ENCODE measurements around the gene FBXO28. TPM values are rescaled to one million over a fixed set of nuclear protein-coding genes. Genes with fewer than 3 reads are reported as not detected.
"Not testable (repeated sequence)": the region's sequence is repeated elsewhere in the genome, so short reads cannot be mapped to it uniquely, and the experiment has no call there.

The FBXO28 gene, protein sequence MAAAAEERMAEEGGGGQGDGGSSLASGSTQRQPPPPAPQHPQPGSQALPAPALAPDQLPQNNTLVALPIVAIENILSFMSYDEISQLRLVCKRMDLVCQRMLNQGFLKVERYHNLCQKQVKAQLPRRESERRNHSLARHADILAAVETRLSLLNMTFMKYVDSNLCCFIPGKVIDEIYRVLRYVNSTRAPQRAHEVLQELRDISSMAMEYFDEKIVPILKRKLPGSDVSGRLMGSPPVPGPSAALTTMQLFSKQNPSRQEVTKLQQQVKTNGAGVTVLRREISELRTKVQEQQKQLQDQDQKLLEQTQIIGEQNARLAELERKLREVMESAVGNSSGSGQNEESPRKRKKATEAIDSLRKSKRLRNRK
- polyA plus RNA-seq (2014; cell fraction: cytosol; rRNA removed), result 18.0 and 20.3 TPM in 2 replicates
- 13.9 and 26.4 TPM in 2 replicates for polyA plus RNA-seq (2014; cell fraction: nucleus; rRNA removed)

DNA sequence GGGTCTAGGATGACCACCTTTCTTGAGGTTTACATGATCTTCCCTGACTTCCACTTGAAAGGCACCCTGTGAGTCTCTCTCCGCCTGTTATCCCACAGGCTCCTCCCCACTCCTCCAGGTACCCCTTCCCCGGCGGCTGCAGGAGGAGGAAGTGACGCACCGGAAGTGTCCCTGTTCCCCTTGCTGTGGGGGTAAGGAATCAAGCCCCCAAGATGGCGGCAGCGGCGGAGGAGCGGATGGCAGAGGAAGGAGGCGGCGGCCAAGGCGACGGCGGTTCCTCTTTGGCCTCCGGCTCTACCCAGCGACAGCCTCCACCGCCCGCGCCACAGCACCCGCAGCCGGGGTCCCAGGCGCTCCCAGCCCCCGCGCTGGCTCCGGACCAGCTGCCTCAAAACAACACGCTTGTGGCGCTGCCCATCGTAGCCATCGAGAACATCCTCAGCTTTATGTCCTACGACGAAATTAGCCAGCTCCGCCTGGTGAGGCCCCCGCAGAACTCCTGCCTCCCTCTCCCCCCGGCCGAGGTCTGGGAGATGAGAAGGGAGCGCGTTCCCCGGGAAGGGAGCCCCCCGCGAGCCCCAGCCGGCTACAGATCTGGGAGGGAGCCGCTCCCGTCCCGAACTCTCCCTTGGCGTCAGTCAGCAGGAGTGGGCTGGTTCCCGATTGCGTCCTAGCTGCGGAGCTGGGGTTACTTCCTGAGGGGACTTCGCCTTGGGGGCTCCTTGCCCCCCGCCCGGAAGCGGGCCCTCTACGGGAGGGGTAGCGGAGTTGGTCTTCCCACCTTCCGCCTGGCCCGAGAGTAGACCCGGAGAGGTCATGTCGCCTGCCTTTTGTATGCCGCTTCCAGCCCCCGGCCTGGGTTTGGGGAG, at the start of gene FBXO28:
TSS of gene FBXO28 (plus strand) at position 194 of the 869 bp plus-strand sequence. CDS start at position 213, 19 bp downstream.
- DNase-seq (ENCODE audit: low spot score), result peak; percentile 96

DNA sequence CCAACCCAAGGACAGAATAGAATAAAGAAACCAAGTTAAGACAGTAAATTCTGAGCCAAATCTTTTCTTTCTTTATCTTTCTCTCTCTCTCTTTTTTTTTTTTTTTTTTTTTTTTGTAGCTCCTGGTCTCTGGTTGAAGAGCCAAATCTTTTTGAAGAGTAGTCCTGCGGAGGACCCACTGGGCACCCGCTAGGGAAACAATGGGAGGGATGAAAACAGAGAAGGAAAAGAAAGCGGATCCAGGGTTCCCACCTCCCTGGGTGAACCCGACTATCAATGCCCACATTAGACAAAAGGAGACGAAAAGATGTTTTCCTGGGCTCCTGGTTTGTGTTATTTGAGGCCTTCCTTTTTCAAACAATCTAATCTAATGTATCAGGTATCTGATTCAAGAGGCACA, 49.8 kb upstream of the FBXO28 start:
- no peak for DNase-seq (ENCODE audit: low spot score)

DNA sequence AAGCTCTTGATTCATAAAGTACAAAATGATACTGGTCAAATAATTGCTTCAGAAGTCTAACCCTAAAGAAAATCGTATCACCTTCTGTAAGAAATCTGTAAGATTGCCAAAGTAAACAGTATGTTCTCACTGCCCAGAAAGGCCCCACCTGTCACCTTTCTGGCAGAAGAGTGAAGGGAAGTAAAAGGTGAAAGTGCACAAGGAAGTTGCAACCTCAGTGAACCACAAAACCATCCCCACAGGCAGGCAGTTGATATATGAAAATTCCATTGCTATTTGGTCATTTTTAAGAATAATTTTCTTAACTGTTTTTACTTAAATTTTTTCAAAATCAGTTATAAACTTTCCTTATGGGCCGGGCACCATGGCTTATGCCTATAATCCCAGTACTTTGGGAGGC, 48.5 kb upstream of the FBXO28 start:
- DNase-seq (ENCODE audit: low spot score), result no peak

DNA sequence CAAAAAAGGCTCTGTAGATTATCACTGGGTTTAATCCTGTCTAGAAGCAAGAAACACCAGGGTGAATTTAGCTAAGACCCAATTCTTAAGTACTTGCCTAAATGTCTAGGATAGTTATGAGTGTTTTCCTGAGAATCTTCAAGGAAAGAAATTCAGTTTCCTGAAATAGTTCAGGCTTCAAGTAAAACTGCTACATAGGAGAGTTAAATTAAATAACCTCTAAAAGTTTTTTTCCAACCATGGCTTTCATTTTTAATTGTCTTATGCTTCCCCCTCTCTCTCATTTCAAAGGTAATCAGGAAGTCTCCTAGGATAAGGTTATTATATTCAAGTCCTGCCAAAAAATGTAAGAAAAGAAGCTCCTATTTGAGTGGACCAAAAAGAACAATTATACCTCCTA, 46.7 kb upstream of the FBXO28 start:
- DNase-seq (ENCODE audit: low spot score), result no peak

DNA sequence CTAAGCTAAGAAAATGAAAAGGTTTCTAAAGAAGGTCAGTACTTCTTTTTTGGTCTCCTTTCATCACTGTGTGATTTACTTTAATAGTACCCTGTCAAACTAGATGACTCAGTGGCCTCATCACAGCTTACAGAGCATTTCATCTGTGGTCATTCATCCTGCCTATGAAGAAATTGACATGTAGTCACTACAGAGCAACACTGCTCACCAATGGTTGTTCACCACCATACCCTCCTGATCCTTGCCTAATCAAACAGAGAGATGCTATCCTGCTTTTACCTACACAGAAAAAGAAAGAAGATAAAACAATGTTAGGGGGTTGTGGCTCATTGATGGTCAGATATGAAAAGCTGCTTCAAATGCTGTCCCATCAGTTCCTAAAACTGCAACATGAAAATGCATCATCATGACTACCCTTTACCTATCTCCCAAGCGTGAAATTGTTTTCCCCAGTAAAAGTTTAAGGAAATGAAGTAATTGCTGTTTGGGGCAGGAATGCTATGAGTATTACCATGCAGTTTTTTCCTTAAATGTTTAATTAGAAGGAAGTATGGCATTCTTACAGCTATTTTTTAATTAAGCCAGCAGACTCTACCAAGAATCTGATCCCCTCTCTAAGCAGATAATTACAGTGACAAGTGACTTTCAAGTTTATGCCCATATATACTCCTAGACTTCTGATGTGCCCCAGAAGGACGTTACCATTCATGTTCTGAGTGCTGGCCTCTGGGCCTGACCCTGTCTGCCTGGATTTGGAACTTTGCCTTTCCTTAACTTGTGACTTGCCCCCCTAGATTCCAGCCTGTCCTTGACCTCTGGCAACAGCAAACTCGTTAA, 46.1 kb upstream of the FBXO28 start:
- no peak for DNase-seq (ENCODE audit: low spot score)

DNA sequence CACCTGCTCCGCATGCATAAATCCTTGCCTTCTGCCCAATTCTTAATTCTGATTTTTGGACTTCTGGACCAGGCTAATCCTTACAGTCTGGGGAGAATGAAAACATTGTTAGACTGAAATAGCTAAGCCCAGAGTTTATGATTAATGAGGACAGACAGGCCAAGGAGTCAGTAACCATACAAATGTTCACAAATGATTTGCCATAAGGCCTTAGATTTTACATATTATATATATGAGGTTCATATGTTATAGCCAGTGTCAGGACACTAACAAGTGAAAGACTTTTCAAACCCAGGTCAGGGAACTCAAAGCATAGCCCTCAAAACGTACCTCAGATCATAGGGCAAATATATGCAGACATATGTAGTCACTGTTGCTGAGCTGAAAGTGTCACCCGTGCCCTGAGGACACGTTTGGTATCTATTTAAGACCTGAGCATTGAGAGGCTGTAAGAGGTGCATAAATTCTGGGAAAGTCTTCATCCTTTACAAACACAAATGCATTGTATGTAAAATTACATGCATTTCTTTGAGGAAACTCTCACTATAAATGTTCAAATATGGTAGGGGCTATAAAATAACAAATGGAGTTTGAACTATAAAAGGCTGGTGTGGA, 45.3 kb upstream of the FBXO28 start:
- no peak for DNase-seq (ENCODE audit: low spot score)

DNA sequence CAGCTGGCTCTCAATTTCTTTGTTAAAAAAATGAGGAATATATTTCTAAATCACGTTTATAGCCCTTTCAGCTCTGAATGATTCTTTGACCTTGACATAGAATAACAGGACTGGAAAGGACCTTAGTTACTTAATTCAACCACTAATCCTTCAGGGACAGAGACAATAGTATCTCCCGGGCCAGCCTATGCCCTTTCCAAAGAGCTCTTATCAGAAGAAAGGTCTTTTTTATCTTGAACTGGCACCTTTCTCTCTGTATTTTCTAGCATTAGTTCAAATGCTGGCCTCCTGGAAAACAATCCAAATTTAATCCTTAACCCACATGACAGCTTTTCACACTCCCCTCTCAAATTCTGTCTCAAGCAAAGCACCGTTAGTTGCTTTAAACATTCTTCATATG, 44.8 kb upstream of the FBXO28 start:
- DNase-seq (ENCODE audit: low spot score), result no peak

DNA sequence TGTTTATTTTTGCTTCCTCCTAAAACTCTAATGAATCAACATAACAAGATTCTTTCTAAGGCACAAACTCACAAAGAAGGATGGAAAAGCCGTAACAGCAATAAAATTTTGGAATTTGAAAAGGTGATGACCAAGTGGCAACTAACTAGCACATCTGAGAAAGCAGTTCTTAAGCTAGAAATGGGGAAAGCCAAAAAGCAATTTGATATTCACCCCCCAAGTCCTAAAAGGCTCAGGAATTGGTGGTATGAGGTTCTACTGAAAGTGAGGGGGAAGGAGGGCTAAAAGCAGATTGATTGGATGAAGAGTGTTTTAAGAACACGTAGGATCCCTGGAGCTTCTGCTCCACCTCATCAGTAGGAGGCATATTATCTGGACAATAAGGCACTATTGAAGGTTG, 43.4 kb upstream of the FBXO28 start:
- no peak for DNase-seq (ENCODE audit: low spot score)

DNA sequence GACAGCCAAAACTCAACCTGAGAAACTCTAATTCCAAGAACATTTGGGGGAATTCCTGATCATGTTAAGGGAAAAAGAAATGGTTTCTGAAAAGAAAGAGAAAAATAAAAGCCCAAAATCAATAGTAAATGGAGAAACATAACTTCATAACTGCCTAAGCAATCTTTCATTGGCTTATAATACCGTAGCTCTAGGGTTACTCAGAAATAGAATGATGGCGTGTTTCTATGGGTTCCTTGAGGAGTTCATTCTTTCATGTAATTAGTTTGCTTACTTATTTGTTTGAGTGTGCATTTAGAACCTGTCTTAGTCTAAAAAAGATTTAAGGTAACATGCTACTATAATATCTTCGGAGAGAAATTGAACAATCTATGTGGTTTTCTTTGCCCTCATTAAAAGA, 37.5 kb upstream of the FBXO28 start:
- DNase-seq (ENCODE audit: low spot score), result no peak

DNA sequence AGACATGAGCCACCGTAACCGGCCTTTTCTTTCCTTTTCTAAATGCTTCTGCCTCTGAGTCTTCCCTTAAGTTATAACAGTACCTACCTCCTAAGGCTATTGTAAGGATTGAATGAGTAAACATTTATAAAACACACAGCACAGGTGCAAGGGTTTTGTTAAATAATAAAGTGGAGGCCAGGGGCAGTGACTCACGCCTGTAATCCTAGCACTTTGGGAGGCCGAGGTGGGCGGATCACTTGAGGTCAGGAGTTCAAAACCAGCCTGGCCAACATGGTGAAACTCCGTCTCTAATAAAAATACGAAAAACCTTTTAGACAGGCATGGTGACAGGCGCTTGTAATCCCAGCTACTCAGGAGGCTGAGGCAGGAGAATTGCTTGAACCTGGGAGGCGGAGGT, 34.3 kb upstream of the FBXO28 start:
- not testable (repeated sequence) for DNase-seq (ENCODE audit: low spot score)

DNA sequence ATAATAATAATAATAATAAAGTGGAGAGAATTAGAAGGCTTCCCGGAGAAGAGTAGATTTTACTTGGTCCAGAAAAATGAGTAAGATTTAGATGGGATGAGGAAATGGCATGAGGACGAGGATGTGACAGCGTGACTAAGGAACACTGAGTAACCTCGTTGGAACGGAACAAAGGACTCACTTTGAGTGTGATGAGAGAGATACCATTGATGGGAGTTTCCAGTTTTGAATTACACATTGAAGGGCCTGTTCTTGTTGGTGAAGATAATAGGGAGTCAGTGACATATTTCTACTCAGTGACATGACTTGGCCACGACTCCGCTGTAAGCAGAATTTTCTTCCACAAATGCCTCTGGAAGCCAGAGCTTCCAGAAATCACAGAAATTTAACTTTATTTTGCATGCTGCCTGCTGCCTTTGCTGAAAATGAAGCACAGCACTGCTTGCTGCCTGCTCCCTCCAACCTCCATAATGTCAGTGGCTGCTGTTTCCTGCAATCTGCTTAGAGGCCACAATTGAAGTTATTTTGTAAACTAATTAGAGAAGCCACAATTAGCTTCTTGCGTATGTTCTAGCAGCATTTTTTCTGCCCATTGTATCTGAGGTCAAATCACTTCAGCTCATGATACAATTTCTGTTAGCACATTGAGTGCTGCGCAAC, 33.7 kb upstream of the FBXO28 start:
- no peak for DNase-seq (ENCODE audit: low spot score)

DNA sequence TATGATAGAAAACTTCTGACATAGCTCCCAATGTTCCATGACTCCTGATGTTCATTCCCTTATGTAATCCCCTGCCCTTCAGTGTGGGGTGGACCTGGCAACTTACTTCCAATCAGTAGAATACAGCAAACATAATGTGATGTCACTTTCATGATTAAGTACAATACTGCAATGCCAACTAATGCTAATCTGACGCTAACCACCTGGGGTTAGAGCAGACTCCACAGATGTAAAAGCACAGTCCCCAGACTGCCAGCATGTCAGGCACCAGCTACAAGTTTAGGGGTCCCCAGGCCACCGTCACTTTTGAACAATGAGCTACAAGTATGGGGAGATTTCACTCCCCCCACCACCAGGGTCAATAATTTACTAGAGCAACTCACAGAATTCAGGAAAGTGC, 32.3 kb upstream of the FBXO28 start:
- no peak for DNase-seq (ENCODE audit: low spot score)

DNA sequence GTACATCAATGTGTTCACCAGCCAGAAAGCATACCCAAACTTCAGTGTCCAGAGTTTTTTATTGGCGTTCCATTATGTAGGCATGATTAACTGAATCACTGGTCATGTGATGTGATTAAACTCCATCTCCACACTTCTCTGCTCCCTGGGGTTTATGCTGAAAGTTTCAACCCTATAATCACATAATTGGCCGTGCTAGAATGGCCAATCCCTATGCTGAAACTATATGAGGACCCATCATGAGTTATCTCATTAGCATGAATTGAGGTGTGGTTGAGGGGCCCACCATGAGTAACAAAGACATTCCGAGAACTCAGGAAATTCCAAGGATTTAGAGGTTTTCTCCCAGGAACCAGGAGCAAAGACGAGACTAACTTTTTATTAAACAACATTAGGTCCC, 31.8 kb upstream of the FBXO28 start:
- DNase-seq (ENCODE audit: low spot score), result no peak

DNA sequence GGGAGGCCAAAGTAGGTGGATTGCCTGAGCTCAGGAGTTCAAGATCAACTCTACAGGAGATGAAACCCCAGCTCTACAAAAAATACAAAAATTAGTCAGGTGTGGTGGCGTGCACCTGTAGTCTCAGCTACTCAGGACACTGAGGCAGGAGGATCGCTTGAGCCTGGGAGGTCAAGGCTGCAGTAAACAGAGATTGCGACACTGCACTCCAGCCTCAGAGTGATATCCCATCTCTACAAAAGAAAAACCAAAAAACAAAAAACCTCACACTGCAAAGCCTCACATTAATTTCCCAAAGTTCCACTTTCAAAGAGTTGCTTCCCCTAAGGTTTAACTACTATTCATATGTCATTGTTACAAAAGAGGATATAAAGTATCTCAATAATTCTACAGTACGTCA, 29.0 kb upstream of the FBXO28 start:
- no peak for DNase-seq (ENCODE audit: low spot score)

DNA sequence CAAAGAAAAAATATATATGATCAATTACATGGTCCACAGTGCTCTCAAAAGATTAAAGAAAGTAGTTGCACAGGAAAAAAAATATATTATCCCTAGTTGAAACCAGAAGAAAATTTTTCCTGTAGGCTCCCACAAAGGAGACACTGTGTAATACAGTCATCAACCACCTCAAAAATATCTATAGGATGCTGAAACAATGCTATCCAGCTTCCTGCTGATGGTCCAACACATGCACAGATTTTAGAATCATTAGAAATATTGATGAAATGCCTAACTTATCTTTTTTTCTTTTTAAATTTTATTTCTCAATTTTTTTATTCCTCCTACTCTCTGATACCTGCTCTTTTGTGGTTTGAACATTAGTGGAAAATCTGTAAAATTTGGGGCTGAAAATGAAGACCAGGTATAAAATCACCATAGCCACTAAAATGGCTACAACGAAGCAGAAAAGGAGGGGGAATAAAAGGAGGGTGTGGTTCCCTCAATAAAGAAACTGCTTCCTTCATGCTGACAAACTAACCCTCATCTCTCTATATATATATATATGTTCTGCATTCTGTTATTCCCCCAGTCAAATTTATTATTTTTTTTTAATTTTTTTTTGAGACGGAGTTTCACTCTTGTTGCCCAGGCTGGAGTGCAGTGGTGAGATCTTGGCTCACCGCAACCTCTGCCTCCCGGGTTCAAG, 28.3 kb upstream of the FBXO28 start:
- DNase-seq (ENCODE audit: low spot score), result no peak

DNA sequence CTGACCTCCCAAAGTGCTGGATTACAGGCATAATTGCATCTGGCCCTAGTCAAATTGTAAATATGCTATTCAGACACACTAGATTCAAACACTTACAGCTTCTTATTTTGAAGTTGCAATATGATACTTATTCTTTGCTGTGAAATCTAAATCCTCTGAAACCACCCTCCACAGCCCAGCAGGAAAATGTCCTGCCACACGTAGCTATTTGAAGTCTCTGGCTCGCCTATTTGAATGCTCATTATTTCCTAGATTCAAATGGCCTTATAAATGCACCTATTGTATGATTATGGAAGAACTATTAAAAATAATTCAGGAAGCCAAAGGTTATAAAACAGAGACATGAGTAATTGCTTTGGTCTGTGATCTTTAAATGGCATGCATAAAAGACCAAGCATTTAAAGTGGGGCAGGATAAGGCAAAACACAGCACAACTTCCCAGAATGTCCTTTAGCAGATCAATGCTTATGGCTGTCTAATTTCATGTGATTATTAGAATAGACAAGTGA, 26.6 kb upstream of the FBXO28 start:
- no peak for DNase-seq (ENCODE audit: low spot score)

DNA sequence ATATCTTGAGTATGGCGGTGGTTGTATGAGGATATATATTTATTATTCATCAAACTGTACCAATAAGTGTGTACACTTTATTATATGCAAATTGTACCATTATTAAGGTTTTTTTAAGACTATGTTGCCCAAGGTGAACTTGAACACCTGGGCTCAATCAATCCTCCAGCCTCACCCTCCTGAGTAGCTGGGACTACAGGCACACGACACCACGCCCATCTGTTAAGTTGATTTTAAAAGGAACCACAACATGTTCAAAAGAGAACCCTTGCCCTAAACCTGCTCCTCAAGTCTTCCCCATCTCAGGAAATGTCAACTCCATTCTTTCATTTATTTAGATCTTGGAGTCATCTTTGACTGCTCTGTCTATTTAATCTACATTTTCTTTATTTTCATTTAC, 24.3 kb upstream of the FBXO28 start:
- DNase-seq (ENCODE audit: low spot score), result no peak

DNA sequence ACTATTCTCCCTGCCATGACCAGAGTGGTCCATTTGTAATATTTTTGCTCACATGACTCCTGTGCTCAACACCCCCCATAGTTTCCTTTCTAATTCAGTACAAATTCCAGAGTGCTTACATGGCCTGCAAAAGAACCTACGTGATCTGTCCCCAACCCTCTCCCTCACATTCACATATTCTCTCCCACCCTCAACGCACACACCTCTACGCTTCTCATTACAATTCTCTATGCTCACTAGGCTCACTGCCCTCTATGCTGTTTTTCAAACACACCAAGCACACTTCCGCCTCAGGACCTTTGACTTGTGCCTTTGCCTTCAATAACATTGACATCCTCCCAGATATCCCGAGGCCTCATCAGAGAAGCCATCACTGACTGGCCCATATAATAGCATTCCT, 23.8 kb upstream of the FBXO28 start:
- DNase-seq (ENCODE audit: low spot score), result no peak

DNA sequence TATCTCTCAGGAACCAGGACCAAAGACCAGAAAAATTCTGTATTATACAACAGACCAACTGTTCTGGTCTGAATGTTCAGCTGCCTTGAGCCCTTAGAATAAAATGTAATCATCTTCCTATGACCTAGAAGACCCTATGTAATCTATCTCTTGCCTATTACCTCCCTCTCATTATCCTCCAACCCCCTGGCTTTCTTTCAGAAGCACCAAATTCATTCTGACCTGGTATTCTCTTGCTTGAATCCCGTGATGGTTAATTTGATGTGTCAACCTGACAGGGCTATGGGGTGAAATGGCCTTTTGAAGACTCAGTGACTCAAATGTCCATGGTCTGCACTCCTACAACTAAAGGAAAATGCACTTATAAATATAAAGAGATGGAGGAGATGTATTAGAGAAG, 21.8 kb upstream of the FBXO28 start:
- no peak for DNase-seq (ENCODE audit: low spot score)

DNA sequence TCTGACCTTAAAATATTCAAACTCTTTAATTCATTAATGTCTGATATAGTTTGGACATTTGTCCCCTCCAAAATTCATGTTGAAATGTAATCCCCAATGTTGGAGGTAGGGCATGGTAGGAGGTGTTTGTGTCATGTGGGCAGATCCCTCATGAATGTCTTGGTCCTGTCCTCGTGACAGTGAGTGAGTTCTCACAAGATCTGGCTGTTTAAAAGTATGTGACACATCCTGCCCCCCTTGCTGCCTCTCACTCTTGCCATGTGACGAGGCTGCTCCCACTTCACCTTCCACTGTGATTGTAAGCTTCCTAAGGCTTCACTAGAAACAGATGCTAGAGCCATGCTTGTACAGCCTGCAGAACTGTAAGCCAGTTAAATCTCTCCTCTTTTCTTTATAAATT, 21.3 kb upstream of the FBXO28 start:
- no peak for DNase-seq (ENCODE audit: low spot score)

Measured in SK-N-DZ (cell line).